Prostate gland (tissue), 2 donors: ENCODE data around the gene NNAT.

Source experiments
- POLR2A ChIP-seq: fragments of 450-650 bp; IDR thresholded peaks from one replicate; pipeline ENCODE4 v1.6.1; 2016; ENCODE audit warnings: antibody characterized with exemption, mild to moderate bottlenecking
- TF ChIP-seq, protein P1 (sequence below), 4 experiments: fragments of 200-600 bp in 2 of 4; fragments of 450-650 bp in 2 of 4; sonication (generic) in 2 of 4; IDR thresholded peaks; 1 replicate in 3 of 4; 2 replicates in 1 of 4; pipeline ENCODE4 v1.5.1; 2016 to 2019; ENCODE audit warnings: antibody characterized with exemption in 4 of 4, mild to moderate bottlenecking in 2 of 4, moderate library complexity in 2 of 4

DNA sequence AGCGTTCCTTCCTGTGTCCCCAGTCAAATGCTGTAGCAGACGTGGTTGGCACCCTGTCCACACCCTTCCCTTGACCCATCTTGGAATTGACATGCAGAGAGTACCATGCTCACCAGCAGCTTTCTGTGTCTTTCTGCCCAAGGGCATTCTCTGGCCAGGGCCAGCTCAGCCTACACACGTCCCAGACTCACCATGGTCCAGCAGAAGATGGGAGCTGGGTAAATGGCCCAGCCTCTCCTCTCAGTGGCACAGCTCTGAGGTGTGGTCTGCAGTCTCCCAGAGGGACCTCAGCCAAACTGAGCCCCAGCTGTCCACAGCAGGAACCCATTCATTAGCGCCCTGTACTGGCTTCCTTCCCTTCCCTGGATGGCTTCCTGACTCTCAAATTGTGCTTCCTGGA is 37.7 kb downstream of the NNAT start:
- TF ChIP-seq, protein P1, sequence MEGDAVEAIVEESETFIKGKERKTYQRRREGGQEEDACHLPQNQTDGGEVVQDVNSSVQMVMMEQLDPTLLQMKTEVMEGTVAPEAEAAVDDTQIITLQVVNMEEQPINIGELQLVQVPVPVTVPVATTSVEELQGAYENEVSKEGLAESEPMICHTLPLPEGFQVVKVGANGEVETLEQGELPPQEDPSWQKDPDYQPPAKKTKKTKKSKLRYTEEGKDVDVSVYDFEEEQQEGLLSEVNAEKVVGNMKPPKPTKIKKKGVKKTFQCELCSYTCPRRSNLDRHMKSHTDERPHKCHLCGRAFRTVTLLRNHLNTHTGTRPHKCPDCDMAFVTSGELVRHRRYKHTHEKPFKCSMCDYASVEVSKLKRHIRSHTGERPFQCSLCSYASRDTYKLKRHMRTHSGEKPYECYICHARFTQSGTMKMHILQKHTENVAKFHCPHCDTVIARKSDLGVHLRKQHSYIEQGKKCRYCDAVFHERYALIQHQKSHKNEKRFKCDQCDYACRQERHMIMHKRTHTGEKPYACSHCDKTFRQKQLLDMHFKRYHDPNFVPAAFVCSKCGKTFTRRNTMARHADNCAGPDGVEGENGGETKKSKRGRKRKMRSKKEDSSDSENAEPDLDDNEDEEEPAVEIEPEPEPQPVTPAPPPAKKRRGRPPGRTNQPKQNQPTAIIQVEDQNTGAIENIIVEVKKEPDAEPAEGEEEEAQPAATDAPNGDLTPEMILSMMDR (IDR thresholded peaks at IDR 0.05) = no peak
- no peak for TF ChIP-seq POLR2A
